HFFc6 (cell line): ENCODE results near the gene PDE6D. TPM values are rescaled to one million over a fixed set of nuclear protein-coding genes. Genes with fewer than 3 reads are reported as not detected.

Experiments
- DNase-seq: peaks from one replicate; pipeline ENCODE4 v3.0.0-alpha.2; 2018
- H3K27ac Mint-ChIP-seq: 2 replicates; pipeline ENCODE4 v1.8.0; 2020; ENCODE audit warnings: mild to moderate bottlenecking, mixed read lengths
- H3K27me3 Mint-ChIP-seq: 2 replicates; pipeline ENCODE4 v1.8.0; 2021; ENCODE audit warnings: mild to moderate bottlenecking, moderate library complexity, mixed read lengths; ENCODE audit not compliant: insufficient read depth
- H3K36me3 Mint-ChIP-seq: 2 replicates; pipeline ENCODE4 v1.8.0; 2021; ENCODE audit warnings: low read depth, mixed read lengths
- H3K4me1 Mint-ChIP-seq: 2 replicates; pipeline ENCODE4 v1.8.0; 2020; ENCODE audit warnings: low read depth, mixed read lengths
- H3K4me3 Mint-ChIP-seq: 2 replicates; pipeline ENCODE4 v1.8.0; 2020; ENCODE audit warnings: mild to moderate bottlenecking, moderate library complexity, mixed read lengths
- H3K9me3 Mint-ChIP-seq: 2 replicates; pipeline ENCODE4 v1.8.0; 2020; ENCODE audit warnings: mild to moderate bottlenecking, mixed read lengths
- total RNA-seq, 6 experiments: library from RNA; stranded (reverse); fragmentation: NEBNext Ultra II Directional; extraction: Animal tissue kit (Norgen Biotek cat#: 25700); gene quantifications; 2 replicates in 1 of 6; 3 replicates in 5 of 6; pipeline ENCODE4 v1.2.3, GENCODE V29; 2021
- TF ChIP-seq, protein P1 (sequence below): fragments of 200-600 bp; sonication (generic); IDR thresholded peaks from 2 replicates; pipeline ENCODE4 v1.5.0; 2021; ENCODE audit warnings: antibody characterized with exemption, mild to moderate bottlenecking

Gene PDE6D
- total RNA-seq, 6 experiments from 2014 or later: 20.1 to 24.7 (median 22.4) TPM

DNA sequence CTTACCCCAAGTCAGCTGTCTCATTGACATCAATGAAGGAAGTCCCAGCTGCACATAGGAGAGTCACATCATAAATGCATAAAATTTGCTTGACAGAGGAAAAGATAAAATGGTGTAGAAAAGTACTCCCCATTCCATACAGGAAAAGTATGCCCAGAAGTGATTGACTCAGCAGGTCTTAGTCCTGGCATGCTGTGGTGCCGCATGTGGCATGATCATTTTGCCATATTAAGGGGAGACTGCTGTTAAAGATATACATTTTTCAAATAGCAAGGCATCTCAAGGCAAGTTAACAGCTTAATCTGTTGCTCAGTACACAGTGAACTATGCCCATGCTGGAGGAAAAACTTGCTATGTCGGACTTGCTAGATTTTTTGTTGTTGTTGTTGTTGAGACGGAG lies 13.3 kb upstream of the PDE6D start:
- no peak for DNase-seq

DNA sequence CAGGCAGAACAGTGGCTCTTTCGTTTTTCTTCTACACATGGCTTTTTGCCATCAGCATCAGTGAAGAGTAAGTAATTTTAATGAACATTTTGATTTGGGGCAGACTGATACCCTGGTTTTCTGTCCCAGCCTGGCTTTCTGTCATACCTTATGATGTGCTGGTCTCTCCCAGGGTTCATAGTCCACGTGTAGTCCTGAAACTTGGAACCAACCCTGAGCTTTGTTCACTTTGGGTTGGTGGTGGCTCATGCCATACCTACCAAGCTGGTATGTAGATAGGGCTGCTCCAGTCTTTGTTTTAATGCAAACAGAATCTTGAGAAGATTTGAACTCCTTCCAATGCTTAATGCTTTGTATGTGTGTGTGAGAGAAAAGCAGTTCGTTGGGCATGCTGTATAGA lies 10.0 kb upstream of the PDE6D start:
- H3K27ac Mint-ChIP-seq: no peak overlapping the region
- H3K36me3 Mint-ChIP-seq: peaks cover 17% of the 10 kb centered on the region
- TF ChIP-seq, protein P1, sequence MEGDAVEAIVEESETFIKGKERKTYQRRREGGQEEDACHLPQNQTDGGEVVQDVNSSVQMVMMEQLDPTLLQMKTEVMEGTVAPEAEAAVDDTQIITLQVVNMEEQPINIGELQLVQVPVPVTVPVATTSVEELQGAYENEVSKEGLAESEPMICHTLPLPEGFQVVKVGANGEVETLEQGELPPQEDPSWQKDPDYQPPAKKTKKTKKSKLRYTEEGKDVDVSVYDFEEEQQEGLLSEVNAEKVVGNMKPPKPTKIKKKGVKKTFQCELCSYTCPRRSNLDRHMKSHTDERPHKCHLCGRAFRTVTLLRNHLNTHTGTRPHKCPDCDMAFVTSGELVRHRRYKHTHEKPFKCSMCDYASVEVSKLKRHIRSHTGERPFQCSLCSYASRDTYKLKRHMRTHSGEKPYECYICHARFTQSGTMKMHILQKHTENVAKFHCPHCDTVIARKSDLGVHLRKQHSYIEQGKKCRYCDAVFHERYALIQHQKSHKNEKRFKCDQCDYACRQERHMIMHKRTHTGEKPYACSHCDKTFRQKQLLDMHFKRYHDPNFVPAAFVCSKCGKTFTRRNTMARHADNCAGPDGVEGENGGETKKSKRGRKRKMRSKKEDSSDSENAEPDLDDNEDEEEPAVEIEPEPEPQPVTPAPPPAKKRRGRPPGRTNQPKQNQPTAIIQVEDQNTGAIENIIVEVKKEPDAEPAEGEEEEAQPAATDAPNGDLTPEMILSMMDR: no peak
- no peaks in the 10 kb centered on the region for H3K9me3 Mint-ChIP-seq
- H3K4me1 Mint-ChIP-seq: peaks cover 39% of the 10 kb centered on the region
- no peak overlapping the region for H3K4me3 Mint-ChIP-seq
- DNase-seq: no peak
- H3K27me3 Mint-ChIP-seq: no peaks in the 10 kb centered on the region; the same call in 1 of the 2 replicates

More for the DNA sequence above, 13.3 kb upstream of the PDE6D start:
- Mint-ChIP-seq H3K27me3 (no peaks in the 10 kb centered on the region), H3K4me3 (no peak overlapping the region), H3K4me1 (peaks cover 21% of the 10 kb centered on the region), H3K9me3 (no peaks in the 10 kb centered on the region), H3K36me3 (peaks cover 36% of the 10 kb centered on the region), H3K27ac (peak overlapping the region; percentile 39; the same call in 1 of the 2 replicates)
- TF ChIP-seq, protein P1: no peak

DNA sequence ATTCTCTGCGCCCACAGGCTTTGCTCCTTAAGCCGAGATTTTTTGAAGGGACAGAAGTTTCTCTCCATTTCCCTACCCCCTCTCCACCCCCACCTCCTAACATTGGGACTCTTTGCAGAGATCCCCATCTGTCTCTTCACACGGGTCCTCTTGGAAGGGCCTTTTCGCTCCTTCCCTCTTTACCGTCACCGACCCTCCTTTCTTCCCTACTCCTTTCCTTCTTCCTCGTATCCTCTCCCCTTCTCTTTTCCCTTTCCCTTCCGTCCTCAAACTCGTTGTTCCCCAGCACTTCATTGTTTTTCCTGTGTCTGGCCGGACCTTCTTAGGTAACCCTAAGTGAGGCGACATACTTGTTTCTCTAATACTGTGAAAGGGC lies 5.8 kb upstream of the PDE6D start:
- TF ChIP-seq, protein P1: no peak
- Mint-ChIP-seq H3K27me3 (no peaks in the 10 kb centered on the region; the same call in 1 of the 2 replicates), H3K4me1 (peaks cover 49% of the 10 kb centered on the region), H3K9me3 (no peaks in the 10 kb centered on the region), H3K27ac (peak overlapping the region; percentile 67), H3K36me3 (peaks cover 7% of the 10 kb centered on the region; the same call in 1 of the 2 replicates), H3K4me3 (peak overlapping the region; percentile 94)
- no peak for DNase-seq

DNA sequence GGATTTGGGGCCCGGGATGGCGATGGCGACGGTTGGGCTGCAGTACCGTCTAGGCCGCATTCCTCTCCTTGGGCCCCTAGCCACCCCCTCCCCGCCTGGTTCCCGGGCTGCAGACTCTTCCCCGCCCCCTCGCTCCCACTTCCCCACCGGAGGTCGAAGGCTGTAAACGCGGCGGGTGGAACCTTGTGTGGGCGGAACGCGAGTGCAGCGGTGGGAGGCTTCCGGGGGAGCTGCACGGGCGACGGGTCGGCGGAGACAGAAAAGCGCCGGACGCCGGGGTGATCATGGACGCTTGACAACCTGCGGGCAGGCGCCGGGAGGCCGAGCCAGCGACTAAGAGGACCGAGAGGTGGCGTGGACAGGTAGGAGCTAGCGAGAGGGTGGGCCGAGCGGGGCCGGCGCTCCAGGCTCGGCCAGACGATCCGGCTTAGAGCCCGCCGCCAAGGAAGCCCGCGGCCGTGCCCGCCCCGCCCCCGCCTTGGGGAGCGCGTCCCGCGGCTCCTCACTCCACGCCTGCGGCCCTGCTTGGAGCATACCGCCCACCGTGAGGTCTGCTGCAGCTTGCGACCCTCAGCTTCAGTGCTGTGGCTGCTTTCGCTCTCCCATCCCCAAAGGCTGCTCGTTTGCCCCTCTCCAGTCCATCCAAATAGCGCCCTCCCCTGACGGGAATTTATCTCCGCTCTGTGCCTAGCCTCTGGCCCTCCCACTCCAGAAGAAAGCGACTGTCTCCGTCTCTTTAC lies 5.3 kb upstream of the PDE6D start, which contains the start of gene COPS7B:
TSS of gene COPS7B (plus strand) at position 269 of the 740 bp plus-strand sequence. CDS start 2,126 bp downstream, outside the sequence.
- TF ChIP-seq, protein P1: peak; percentile 78
- Mint-ChIP-seq H3K27ac (peak within 1 kb of the TSS; percentile 67), H3K36me3 (peaks cover 3% of the 10 kb centered on the region; the same call in 1 of the 2 replicates), H3K4me1 (peaks cover 50% of the 10 kb centered on the region), H3K27me3 (no peaks in the 10 kb centered on the region; the same call in 1 of the 2 replicates), H3K4me3 (peak within 1 kb of the TSS; percentile 94), H3K9me3 (no peaks in the 10 kb centered on the region)
- DNase-seq: peak; percentile 70

DNA sequence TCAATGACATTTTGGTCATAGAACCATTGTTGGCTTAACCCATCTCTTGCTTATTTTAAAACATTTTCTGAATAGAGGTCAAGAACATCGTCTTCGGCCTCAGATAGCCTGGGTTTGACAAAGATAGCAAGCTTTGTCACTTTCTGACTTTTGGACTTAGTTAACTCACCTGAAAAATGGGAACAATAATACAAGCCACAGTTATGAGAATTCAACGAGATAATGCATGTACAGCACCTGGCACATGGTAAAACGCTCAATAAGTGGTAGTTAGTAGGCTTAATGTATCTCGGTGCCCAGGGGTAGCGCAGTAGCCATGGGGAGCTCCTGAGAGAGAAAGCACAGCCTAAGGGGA lies 4.7 kb upstream of the PDE6D start:
- Mint-ChIP-seq H3K4me3 (peak overlapping the region; percentile 94), H3K36me3 (no peaks in the 10 kb centered on the region), H3K27ac (peak overlapping the region; percentile 67), H3K27me3 (no peaks in the 10 kb centered on the region; the same call in 1 of the 2 replicates), H3K9me3 (no peaks in the 10 kb centered on the region), H3K4me1 (peaks cover 50% of the 10 kb centered on the region)
- TF ChIP-seq, protein P1: no peak
- DNase-seq: no peak
